Neural crest cell (in vitro differentiated cells): ENCODE data around the gene HLA-DPA1. TPM values are rescaled to one million over a fixed set of nuclear protein-coding genes. Genes with fewer than 3 reads are reported as not detected.
"Not testable (repeated sequence)": the region's sequence is repeated elsewhere in the genome, so short reads cannot be mapped to it uniquely, and the experiment has no call there.

Experiments used
- DNase-seq: peaks from one replicate; pipeline ENCODE4 v3.0.0; 2021; ENCODE audit warnings: low read depth, mixed read lengths, low spot score
- H3K27ac Mint-ChIP-seq: one replicate; pipeline ENCODE4 v1.8.0; 2021; ENCODE audit warnings: mild to moderate bottlenecking, mixed read lengths; ENCODE audit not compliant: unreplicated experiment
- H3K27me3 Mint-ChIP-seq: 2 replicates; pipeline ENCODE4 v1.8.0; 2021; ENCODE audit warnings: low read depth, mild to moderate bottlenecking, mixed read lengths
- H3K36me3 Mint-ChIP-seq: 2 replicates; pipeline ENCODE4 v1.8.0; 2021; ENCODE audit warnings: low read depth, mild to moderate bottlenecking, mixed read lengths
- H3K4me1 Mint-ChIP-seq: 2 replicates; pipeline ENCODE4 v1.8.0; 2021; ENCODE audit warnings: mixed read lengths
- H3K4me3 Mint-ChIP-seq: one replicate; pipeline ENCODE4 v1.8.0; 2021; ENCODE audit warnings: mild to moderate bottlenecking, mixed read lengths
- H3K9me3 Mint-ChIP-seq: 2 replicates; pipeline ENCODE4 v1.8.0; 2021; ENCODE audit warnings: mixed read lengths
- total RNA-seq: library from RNA; stranded (reverse); gene quantifications from 2 replicates; pipeline ENCODE4 v1.2.1, GENCODE V29; 2021
- TF ChIP-seq, protein P1 (sequence below): fragments of 200-600 bp; sonication (generic); conservative IDR thresholded peaks from 2 replicates; pipeline ENCODE4 v1.5.0; 2021; ENCODE audit warnings: antibody characterized with exemption, mild to moderate bottlenecking

Gene HLA-DPA1
- total RNA-seq, 1 donor from 2014 or later = 1.8 TPM

DNA sequence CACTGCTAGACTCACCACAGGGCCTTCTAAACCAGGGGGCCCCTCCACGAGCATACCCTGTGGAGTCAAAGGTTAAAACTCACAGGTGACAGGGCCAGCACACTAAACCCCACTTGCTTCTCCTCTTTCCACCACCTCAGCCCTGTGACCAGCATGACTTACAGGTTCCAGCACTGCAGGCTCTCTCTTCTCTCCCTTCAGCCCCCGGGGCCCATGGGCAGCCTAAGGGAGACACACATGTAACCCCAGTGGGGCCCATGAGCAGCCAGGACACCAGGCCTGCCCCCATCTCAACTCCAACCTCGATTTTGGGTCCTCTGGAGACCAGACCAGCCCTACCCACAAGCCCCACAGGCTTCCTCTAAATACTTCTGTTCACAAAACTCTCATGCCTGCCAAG lies 30.3 kb upstream of the HLA-DPA1 start:
- Mint-ChIP-seq H3K36me3 (peaks cover 2% of the 10 kb centered on the region), H3K9me3 (peaks cover 33% of the 10 kb centered on the region), H3K27me3 (peaks cover 82% of the 10 kb centered on the region), H3K4me1 (no peaks in the 10 kb centered on the region), H3K4me3 (no peak overlapping the region), H3K27ac (no peak overlapping the region)
- DNase-seq = no peak
- TF ChIP-seq, protein P1, sequence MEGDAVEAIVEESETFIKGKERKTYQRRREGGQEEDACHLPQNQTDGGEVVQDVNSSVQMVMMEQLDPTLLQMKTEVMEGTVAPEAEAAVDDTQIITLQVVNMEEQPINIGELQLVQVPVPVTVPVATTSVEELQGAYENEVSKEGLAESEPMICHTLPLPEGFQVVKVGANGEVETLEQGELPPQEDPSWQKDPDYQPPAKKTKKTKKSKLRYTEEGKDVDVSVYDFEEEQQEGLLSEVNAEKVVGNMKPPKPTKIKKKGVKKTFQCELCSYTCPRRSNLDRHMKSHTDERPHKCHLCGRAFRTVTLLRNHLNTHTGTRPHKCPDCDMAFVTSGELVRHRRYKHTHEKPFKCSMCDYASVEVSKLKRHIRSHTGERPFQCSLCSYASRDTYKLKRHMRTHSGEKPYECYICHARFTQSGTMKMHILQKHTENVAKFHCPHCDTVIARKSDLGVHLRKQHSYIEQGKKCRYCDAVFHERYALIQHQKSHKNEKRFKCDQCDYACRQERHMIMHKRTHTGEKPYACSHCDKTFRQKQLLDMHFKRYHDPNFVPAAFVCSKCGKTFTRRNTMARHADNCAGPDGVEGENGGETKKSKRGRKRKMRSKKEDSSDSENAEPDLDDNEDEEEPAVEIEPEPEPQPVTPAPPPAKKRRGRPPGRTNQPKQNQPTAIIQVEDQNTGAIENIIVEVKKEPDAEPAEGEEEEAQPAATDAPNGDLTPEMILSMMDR = no peak

DNA sequence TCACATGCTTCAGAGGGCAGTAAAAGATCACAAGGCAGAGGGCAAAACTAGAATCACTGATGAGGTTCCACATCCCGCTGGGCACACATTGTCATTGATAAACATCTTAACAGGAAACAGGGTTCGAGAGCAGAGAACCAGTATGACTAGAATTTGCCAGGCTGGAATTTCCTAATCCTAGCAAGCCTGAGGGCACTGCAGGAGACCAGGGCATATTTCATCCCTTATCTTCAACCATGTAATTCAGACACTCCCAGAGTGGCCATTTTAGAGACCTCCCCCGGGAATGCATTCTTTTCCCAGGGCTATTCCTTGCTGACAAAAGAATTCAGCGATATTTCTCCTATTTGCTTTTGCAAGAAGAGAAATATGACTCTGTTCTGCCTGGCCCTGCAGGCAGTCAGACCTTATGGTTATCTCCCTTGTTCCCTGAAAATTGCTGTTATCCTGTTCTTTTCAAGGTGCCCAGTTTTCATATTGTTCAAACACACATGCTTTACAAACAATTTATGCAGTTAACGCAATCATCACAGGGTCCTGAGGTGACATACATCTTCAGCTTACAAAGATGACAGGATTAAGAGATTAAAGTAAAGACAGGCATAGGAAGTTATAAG lies 27.8 kb upstream of the HLA-DPA1 start:
- H3K9me3 Mint-ChIP-seq = peaks cover 43% of the 10 kb centered on the region

DNA sequence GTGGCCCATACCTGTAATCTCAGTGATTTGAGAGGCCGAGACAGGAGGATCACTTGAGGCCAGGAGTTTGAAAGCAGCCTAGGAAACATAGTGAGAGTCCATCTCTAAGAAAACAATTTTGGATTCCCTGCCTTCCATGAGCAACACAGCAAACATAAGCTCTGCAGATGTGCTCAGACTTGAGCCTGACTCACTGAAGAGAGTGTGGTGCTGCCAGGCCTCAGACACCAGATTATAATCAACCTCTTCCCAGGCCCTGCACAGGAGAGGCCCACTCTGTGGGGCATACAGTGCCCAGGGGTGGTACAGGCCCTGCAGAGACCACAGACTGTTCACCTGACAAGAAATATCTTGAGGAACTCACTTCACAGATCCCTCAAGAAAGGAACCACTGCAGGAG lies 22.2 kb upstream of the HLA-DPA1 start:
- peaks cover 2% of the 10 kb centered on the region for H3K36me3 Mint-ChIP-seq

More for the DNA sequence above, 27.8 kb upstream of the HLA-DPA1 start:
- not testable (repeated sequence) for H3K4me1 Mint-ChIP-seq, H3K4me3 Mint-ChIP-seq, H3K27ac Mint-ChIP-seq, DNase-seq, H3K36me3 Mint-ChIP-seq
- peaks cover 78% of the 10 kb centered on the region for H3K27me3 Mint-ChIP-seq

DNA sequence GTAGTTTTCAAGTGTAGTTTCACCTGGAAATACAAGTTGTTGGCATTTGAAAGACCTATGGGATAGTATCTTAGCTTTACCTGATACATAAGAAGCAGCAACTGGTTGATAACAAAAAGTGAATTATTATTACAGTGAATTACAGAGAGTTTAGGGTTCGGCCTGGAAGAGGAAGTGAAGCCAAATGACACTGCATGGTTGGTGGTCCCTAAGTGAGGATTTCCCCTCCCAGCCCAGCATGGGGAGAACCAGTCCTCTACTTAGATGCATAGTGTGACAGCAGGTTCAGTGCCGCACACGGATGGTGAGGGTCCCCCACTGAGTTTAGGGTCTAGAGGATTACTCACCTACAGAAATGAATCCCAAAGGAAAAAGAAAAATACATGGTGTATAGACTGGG lies 20.4 kb upstream of the HLA-DPA1 start:
- Mint-ChIP-seq H3K4me3 (no peak overlapping the region), H3K27me3 (peaks cover 34% of the 10 kb centered on the region), H3K4me1 (no peaks in the 10 kb centered on the region)

More for the DNA sequence above, 22.2 kb upstream of the HLA-DPA1 start:
- Mint-ChIP-seq H3K27ac (no peak overlapping the region), H3K9me3 (peaks cover 21% of the 10 kb centered on the region), H3K27me3 (peaks cover 52% of the 10 kb centered on the region), H3K4me3 (no peak overlapping the region), H3K4me1 (no peaks in the 10 kb centered on the region)
- DNase-seq = no peak
- TF ChIP-seq, protein P1 = no peak

DNA sequence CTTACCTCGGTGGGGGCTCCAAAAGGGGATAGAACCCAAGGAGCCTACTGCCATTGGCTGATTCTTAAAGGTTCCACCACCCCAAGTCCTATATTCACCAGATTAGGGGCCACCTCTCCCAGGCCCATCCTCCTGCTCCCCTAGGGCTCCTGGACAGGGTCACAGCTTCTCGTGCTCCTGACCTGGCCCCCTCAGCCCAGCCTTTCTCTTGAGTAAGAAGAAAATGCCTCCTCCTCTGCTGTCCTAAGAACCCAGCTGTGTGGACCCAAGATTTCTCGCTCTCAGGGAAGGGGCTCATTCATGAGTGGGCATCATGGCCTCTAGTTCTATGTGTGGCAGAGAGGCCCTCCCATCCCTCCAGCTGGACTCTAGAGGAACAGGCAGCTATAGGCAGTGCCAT lies 18.9 kb upstream of the HLA-DPA1 start:
- Mint-ChIP-seq H3K4me3 (no peak overlapping the region), H3K27ac (no peak overlapping the region), H3K36me3 (no peaks in the 10 kb centered on the region), H3K4me1 (no peaks in the 10 kb centered on the region), H3K27me3 (peaks cover 20% of the 10 kb centered on the region), H3K9me3 (peaks cover 1% of the 10 kb centered on the region)
- TF ChIP-seq, protein P1 = no peak
- no peak for DNase-seq

More for the DNA sequence above, 20.4 kb upstream of the HLA-DPA1 start:
- no peak for DNase-seq
- Mint-ChIP-seq H3K36me3 (no peaks in the 10 kb centered on the region), H3K27ac (no peak overlapping the region), H3K9me3 (peaks cover 10% of the 10 kb centered on the region)
- TF ChIP-seq, protein P1 = no peak

DNA sequence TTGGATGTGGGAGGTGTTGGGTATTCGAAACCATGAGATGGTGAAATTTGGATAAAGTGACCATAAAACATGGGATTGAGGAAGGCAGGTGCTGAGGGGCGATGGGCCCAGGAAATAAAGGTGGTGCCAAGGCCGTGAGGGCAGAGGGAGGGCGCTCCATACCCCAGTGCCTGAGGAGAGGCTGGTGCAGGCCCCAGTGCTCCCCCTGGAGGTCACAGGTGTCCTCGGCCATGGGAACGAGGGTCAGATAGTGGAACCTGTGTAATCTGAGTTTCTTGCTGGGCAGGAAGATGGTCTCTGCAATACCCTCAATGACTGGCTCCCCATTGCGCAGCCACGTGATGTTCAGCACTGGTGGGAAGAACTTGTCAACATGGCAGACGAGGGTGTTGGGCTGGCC lies 18.5 kb upstream of the HLA-DPA1 start:
- Mint-ChIP-seq H3K9me3 (no peaks in the 10 kb centered on the region), H3K27me3 (peaks cover 19% of the 10 kb centered on the region), H3K4me1 (no peaks in the 10 kb centered on the region), H3K4me3 (no peak overlapping the region), H3K27ac (no peak overlapping the region), H3K36me3 (no peaks in the 10 kb centered on the region)
- no peak for DNase-seq
- TF ChIP-seq, protein P1 = peak; percentile 47
